WTC11 (cell line): ENCODE data around the gene MRTFA. TPM values are rescaled to one million over a fixed set of nuclear protein-coding genes. Genes with fewer than 3 reads are reported as not detected.

ENCODE experiments used
- ATAC-seq: fragments of 200-7000 bp; cut with Tn5 transposase; 2 replicates; pipeline ENCODE4 v1.10.0; 2021; ENCODE audit warnings: mild to moderate bottlenecking, moderate library complexity
- CTCF ChIA-PET: fragments of 300-600 bp; sonication (Branson Sonifier 250); formaldehyde crosslinking; loops from one replicate; lab custom pipeline; 2021; ENCODE audit warnings: antibody characterized with exemption; lab: Charles Lee
- POLR2A ChIA-PET: fragments of 350-600 bp; sonication (Branson Sonifier 250); formaldehyde crosslinking; loops from one replicate; lab custom pipeline; 2021; ENCODE audit warnings: antibody characterized with exemption; lab: Charles Lee
- DNase-seq: peaks from one replicate; pipeline ENCODE4 v3.0.0; 2021; ENCODE audit warnings: low spot score
- H3K27ac Mint-ChIP-seq: 2 replicates; pipeline ENCODE4 v1.8.0; 2021; ENCODE audit warnings: mixed read lengths
- H3K27me3 Mint-ChIP-seq: 2 replicates; pipeline ENCODE4 v1.8.0; 2021; ENCODE audit warnings: low read depth, mild to moderate bottlenecking, moderate library complexity, mixed read lengths
- H3K36me3 Mint-ChIP-seq: 2 replicates; pipeline ENCODE4 v1.8.0; 2021; ENCODE audit warnings: mixed read lengths
- H3K4me1 Mint-ChIP-seq: 2 replicates; pipeline ENCODE4 v1.8.0; 2022; ENCODE audit warnings: mixed read lengths
- H3K4me3 Mint-ChIP-seq: 2 replicates; pipeline ENCODE4 v1.8.0; 2021; ENCODE audit warnings: mild to moderate bottlenecking, moderate library complexity, mixed read lengths
- H3K9me3 Mint-ChIP-seq: 2 replicates; pipeline ENCODE4 v1.8.0; 2021; ENCODE audit warnings: mixed read lengths
- CREM ChIP-seq: sonication (generic); formaldehyde crosslinking; IDR thresholded peaks from 2 replicates; pipeline ENCODE4 v1.8.1; 2022; ENCODE audit warnings: mild to moderate bottlenecking, missing genetic modification reagents, moderate library complexity
- FOXJ3 ChIP-seq: sonication (generic); formaldehyde crosslinking; IDR thresholded peaks from 2 replicates; pipeline ENCODE4 v1.9.0; 2021; ENCODE audit warnings: missing genetic modification reagents, mild to moderate bottlenecking, borderline replicate concordance
- SMAD4 ChIP-seq: sonication (generic); formaldehyde crosslinking; IDR thresholded peaks from 2 replicates; pipeline ENCODE4 v1.8.0; 2022; ENCODE audit warnings: mild to moderate bottlenecking, missing genetic modification reagents
- SOX15 ChIP-seq: fragments of 250-450 bp; sonication (Bioruptor Pico); IDR thresholded peaks from 2 replicates; pipeline ENCODE4 v1.9.0; 2021; ENCODE audit warnings: mild to moderate bottlenecking
- TCF7 ChIP-seq: sonication (generic); formaldehyde crosslinking; IDR thresholded peaks from 2 replicates; pipeline ENCODE4 v1.8.0; 2022; ENCODE audit warnings: mild to moderate bottlenecking, low read depth, missing genetic modification reagents, moderate library complexity
- TEAD1 ChIP-seq: sonication (generic); formaldehyde crosslinking; IDR thresholded peaks from 2 replicates; pipeline ENCODE4 v1.8.0; 2022; ENCODE audit warnings: mild to moderate bottlenecking, missing genetic modification reagents
- TP53 ChIP-seq: sonication (generic); formaldehyde crosslinking; IDR thresholded peaks from 2 replicates; pipeline ENCODE4 v1.8.1; 2023; ENCODE audit warnings: mild to moderate bottlenecking, missing genetic modification reagents
- ZNF121 ChIP-seq: sonication (generic); formaldehyde crosslinking; IDR thresholded peaks from 2 replicates; pipeline ENCODE4 v1.8.0; 2023; ENCODE audit warnings: missing genetic modification reagents
- ZNF396 ChIP-seq: fragments of 250-450 bp; sonication (Bioruptor Pico); IDR thresholded peaks from 2 replicates; pipeline ENCODE4 v1.8.0; 2021; ENCODE audit warnings: mild to moderate bottlenecking, moderate library complexity, borderline replicate concordance
- ZNF416 ChIP-seq: fragments of 250-450 bp; sonication (Bioruptor Pico); IDR thresholded peaks from 2 replicates; pipeline ENCODE4 v1.9.0; 2021; ENCODE audit warnings: mild to moderate bottlenecking, inconsistent platforms
- total RNA-seq: library from RNA; stranded (reverse); gene quantifications from 3 replicates; pipeline ENCODE4 v1.2.3, GENCODE V29; 2021
- TF ChIP-seq, protein P1 (sequence below): sonication (generic); formaldehyde crosslinking; IDR thresholded peaks from 2 replicates; pipeline ENCODE4 v1.8.1; 2023; ENCODE audit warnings: mild to moderate bottlenecking, missing genetic modification reagents
- TF ChIP-seq, protein P2 (sequence below): fragments of 250-450 bp; sonication (Bioruptor Pico); IDR thresholded peaks from 2 replicates; pipeline ENCODE4 v2.1.2; 2022; ENCODE audit warnings: mild to moderate bottlenecking, moderate library complexity
- TF ChIP-seq, protein P3 (sequence below): sonication (generic); formaldehyde crosslinking; IDR thresholded peaks from 2 replicates; pipeline ENCODE4 v1.8.1; 2023; ENCODE audit warnings: mild to moderate bottlenecking, moderate library complexity, missing genetic modification reagents
- TF ChIP-seq, protein P4 (sequence below): sonication (generic); formaldehyde crosslinking; IDR thresholded peaks from 2 replicates; pipeline ENCODE4 v1.8.1; 2022; ENCODE audit warnings: missing genetic modification reagents, borderline replicate concordance
- TF ChIP-seq, protein P5 (sequence below): sonication (generic); formaldehyde crosslinking; conservative IDR thresholded peaks from 2 replicates; pipeline ENCODE4 v1.8.1; 2023; ENCODE audit warnings: mild to moderate bottlenecking, low read depth, missing genetic modification reagents, moderate library complexity

MRTFA gene
- total RNA-seq, 1 experiment from 2014 or later: 48.4 TPM

DNA sequence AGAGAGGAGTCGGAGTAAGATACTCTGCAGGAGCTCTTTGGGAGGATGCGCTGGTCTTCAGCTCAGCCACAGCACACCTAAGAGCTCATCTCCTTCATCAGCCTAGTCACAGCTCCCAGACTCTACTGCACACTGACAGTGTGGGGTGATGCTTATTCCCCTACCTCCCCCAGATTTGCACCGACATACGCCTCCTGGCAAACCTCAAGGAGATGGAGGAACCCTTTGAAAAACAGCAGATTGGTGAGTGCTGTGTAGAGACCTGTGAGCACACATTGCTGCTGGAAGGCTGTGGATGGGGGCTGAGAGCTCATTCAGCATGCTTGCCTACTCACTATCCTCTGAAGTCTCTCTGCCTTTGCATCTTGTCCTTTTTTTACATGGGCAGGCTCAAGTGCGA is 275.4 kb downstream of the MRTFA start:
- no peak overlapping the region for H3K27ac Mint-ChIP-seq
- ATAC-seq: no peak
- no peaks in the 10 kb centered on the region for H3K9me3 Mint-ChIP-seq
- H3K4me3 Mint-ChIP-seq: no peak overlapping the region
- CTCF ChIA-PET: no interaction called here
- DNase-seq: no peak
- peaks cover 89% of the 10 kb centered on the region for H3K36me3 Mint-ChIP-seq
- H3K4me1 Mint-ChIP-seq: no peaks in the 10 kb centered on the region
- TF ChIP-seq ZNF121 (CRISPR knock-in tag) (no peak), SOX15 (CRISPR knock-in tag) (no peak), TCF7 (CRISPR knock-in tag) (no peak), TEAD1 (CRISPR knock-in tag) (no peak), TP53 (CRISPR knock-in tag) (no peak), CREM (CRISPR knock-in tag) (no peak), ZNF416 (no peak), FOXJ3 (CRISPR knock-in tag) (no peak), ZNF396 (CRISPR knock-in tag) (no peak), SMAD4 (no peak)
- TF ChIP-seq, protein P1, sequence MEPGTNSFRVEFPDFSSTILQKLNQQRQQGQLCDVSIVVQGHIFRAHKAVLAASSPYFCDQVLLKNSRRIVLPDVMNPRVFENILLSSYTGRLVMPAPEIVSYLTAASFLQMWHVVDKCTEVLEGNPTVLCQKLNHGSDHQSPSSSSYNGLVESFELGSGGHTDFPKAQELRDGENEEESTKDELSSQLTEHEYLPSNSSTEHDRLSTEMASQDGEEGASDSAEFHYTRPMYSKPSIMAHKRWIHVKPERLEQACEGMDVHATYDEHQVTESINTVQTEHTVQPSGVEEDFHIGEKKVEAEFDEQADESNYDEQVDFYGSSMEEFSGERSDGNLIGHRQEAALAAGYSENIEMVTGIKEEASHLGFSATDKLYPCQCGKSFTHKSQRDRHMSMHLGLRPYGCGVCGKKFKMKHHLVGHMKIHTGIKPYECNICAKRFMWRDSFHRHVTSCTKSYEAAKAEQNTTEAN (CRISPR knock-in tag): no peak
- TF ChIP-seq, protein P2, sequence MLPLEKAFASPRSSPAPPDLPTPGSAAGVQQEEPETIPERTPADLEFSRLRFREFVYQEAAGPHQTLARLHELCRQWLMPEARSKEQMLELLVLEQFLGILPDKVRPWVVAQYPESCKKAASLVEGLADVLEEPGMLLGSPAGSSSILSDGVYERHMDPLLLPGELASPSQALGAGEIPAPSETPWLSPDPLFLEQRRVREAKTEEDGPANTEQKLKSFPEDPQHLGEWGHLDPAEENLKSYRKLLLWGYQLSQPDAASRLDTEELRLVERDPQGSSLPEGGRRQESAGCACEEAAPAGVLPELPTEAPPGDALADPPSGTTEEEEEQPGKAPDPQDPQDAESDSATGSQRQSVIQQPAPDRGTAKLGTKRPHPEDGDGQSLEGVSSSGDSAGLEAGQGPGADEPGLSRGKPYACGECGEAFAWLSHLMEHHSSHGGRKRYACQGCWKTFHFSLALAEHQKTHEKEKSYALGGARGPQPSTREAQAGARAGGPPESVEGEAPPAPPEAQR (CRISPR knock-in tag): no peak
- TF ChIP-seq, protein P3, sequence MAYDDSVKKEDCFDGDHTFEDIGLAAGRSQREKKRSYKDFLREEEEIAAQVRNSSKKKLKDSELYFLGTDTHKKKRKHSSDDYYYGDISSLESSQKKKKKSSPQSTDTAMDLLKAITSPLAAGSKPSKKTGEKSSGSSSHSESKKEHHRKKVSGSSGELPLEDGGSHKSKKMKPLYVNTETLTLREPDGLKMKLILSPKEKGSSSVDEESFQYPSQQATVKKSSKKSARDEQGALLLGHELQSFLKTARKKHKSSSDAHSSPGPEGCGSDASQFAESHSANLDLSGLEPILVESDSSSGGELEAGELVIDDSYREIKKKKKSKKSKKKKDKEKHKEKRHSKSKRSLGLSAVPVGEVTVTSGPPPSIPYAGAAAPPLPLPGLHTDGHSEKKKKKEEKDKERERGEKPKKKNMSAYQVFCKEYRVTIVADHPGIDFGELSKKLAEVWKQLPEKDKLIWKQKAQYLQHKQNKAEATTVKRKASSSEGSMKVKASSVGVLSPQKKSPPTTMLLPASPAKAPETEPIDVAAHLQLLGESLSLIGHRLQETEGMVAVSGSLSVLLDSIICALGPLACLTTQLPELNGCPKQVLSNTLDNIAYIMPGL (CRISPR knock-in tag): no peak
- TF ChIP-seq, protein P4, sequence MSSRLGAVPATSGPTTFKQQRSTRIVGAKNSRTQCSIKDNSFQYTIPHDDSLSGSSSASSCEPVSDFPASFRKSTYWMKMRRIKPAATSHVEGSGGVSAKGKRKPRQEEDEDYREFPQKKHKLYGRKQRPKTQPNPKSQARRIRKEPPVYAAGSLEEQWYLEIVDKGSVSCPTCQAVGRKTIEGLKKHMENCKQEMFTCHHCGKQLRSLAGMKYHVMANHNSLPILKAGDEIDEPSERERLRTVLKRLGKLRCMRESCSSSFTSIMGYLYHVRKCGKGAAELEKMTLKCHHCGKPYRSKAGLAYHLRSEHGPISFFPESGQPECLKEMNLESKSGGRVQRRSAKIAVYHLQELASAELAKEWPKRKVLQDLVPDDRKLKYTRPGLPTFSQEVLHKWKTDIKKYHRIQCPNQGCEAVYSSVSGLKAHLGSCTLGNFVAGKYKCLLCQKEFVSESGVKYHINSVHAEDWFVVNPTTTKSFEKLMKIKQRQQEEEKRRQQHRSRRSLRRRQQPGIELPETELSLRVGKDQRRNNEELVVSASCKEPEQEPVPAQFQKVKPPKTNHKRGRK (CRISPR knock-in tag): no peak
- TF ChIP-seq, protein P5, sequence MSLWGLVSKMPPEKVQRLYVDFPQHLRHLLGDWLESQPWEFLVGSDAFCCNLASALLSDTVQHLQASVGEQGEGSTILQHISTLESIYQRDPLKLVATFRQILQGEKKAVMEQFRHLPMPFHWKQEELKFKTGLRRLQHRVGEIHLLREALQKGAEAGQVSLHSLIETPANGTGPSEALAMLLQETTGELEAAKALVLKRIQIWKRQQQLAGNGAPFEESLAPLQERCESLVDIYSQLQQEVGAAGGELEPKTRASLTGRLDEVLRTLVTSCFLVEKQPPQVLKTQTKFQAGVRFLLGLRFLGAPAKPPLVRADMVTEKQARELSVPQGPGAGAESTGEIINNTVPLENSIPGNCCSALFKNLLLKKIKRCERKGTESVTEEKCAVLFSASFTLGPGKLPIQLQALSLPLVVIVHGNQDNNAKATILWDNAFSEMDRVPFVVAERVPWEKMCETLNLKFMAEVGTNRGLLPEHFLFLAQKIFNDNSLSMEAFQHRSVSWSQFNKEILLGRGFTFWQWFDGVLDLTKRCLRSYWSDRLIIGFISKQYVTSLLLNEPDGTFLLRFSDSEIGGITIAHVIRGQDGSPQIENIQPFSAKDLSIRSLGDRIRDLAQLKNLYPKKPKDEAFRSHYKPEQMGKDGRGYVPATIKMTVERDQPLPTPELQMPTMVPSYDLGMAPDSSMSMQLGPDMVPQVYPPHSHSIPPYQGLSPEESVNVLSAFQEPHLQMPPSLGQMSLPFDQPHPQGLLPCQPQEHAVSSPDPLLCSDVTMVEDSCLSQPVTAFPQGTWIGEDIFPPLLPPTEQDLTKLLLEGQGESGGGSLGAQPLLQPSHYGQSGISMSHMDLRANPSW (CRISPR knock-in tag): no peak
- POLR2A ChIA-PET: no interaction called here
- no peaks in the 10 kb centered on the region for H3K27me3 Mint-ChIP-seq

Other genes with a start within 250 kb of the MRTFA start
- 0.57 to 1.0 TPM (median 0.69 TPM) in 3 replicates for gene MCHR1, start 42.8 kb upstream of the MRTFA start, total RNA-seq
- 22.0 to 29.6 TPM (median 25.2 TPM) in 3 replicates for gene SLC25A17, start 182.6 kb upstream of the MRTFA start, total RNA-seq
- gene ST13, start 219.9 kb upstream of the MRTFA start, total RNA-seq: 289 to 303 TPM (median 291 TPM) in 3 replicates
- gene XPNPEP3, start 220.4 kb upstream of the MRTFA start, total RNA-seq: 25.9 to 28.2 TPM (median 27.5 TPM) in 3 replicates
- gene DNAJB7, start 225.4 kb upstream of the MRTFA start, total RNA-seq: not detected in 3 replicates